K562 (cell line): ENCODE results near the gene CLDN5. TPM values are rescaled to one million over a fixed set of nuclear protein-coding genes. Genes with fewer than 3 reads are reported as not detected.

Experiments used
- BRCA1 ChIP-seq, 2 experiments: fragments of 450-650 bp in 1 of 2; sonication (generic) in 1 of 2; formaldehyde crosslinking in 1 of 2; IDR thresholded peaks; 2 replicates each; pipeline versions ENCODE4 v1.5.0 to v1.6.1; 2017 to 2020; ENCODE audit warnings: mild to moderate bottlenecking in 1 of 2, missing genetic modification reagents in 1 of 2
- HSF4 ChIP-seq: fragments of 250-450 bp; sonication (Bioruptor Pico); IDR thresholded peaks from 2 replicates; pipeline ENCODE4 v2.1.2; 2022; ENCODE audit warnings: mild to moderate bottlenecking, moderate library complexity, borderline replicate concordance
- KDM5B ChIP-seq: fragments of 200-600 bp; sonication (generic); IDR thresholded peaks from 2 replicates; pipeline ENCODE4 v1.6.1; 2012; ENCODE audit warnings: low read depth, mild to moderate bottlenecking, moderate library complexity, low read length, control low read depth, inconsistent platforms; ENCODE audit not compliant: insufficient replicate concordance
- KHSRP ChIP-seq: fragments of 450-650 bp; IDR thresholded peaks from 2 replicates; pipeline ENCODE4 v1.6.1; 2017
- NFE2L1 ChIP-seq: fragments of 450-650 bp; IDR thresholded peaks from 2 replicates; pipeline ENCODE4 v1.6.1; 2016; ENCODE audit warnings: missing genetic modification characterization, low read depth, mild to moderate bottlenecking, missing compliant biosample characterization, moderate library complexity, borderline replicate concordance
- PHTF2 ChIP-seq: fragments of 250-450 bp; sonication (Bioruptor Pico); IDR thresholded peaks from 2 replicates; pipeline ENCODE4 v1.5.0; 2021; ENCODE audit warnings: mild to moderate bottlenecking
- THRA ChIP-seq: fragments of 450-650 bp; IDR thresholded peaks from 2 replicates; pipeline ENCODE4 v1.6.1; 2017; ENCODE audit warnings: mild to moderate bottlenecking, moderate library complexity
- ZFP91 ChIP-seq: sonication (generic); formaldehyde crosslinking; IDR thresholded peaks from 2 replicates; pipeline ENCODE4 v1.8.0; 2022; ENCODE audit warnings: mild to moderate bottlenecking, missing genetic modification reagents
- ZNF407 ChIP-seq: fragments of 450-650 bp; IDR thresholded peaks from 2 replicates; pipeline ENCODE4 v1.6.1; 2016; ENCODE audit warnings: low read depth
- ZNF592 ChIP-seq: fragments of 450-650 bp; IDR thresholded peaks from 2 replicates; pipeline ENCODE4 v1.6.1; 2017; ENCODE audit warnings: antibody characterized with exemption, mild to moderate bottlenecking
- ZNF644 ChIP-seq: fragments of 200-800 bp; sonication (Bioruptor generic); IDR thresholded peaks from 2 replicates; pipeline ENCODE4 v1.6.1; 2016; ENCODE audit warnings: low read depth, missing genetic modification characterization, missing compliant biosample characterization
- ZNF668 ChIP-seq: fragments of 250-450 bp; sonication (Bioruptor Pico); IDR thresholded peaks from 2 replicates; pipeline ENCODE4 v1.8.0; 2022; ENCODE audit warnings: mild to moderate bottlenecking, inconsistent platforms
- polyA plus RNA-seq, 8 experiments: library from polyadenylated mRNA; depleted of rRNA in 4 of 8; stranded (reverse) in 5 of 8; unstranded in 3 of 8; fragments of >200 nt; fragmentation: Nextera tagmentation in 2 of 8; fragmentation: Illumina TruSeq in 1 of 8; extraction: Ambion mirVana in 2 of 8; extraction: Trizol in 1 of 8; gene quantifications; 2 replicates each; pipeline versions ENCODE4 v1.2.1 to v1.2.3, GENCODE V29; 2011 to 2014; ENCODE audit warnings: inconsistent platforms in 1 of 8, missing spikeins in 1 of 8
- total RNA-seq, 7 experiments: library from RNA; depleted of rRNA in 6 of 7; stranded (reverse); fragments of >200 nt in 6 of 7; fragmentation: Illumina TruSeq in 2 of 7; extraction: Trizol in 2 of 7; gene quantifications; 2 replicates each; pipeline versions ENCODE4 v1.2.1 to v1.2.3, GENCODE V29; 2011 to 2021; ENCODE audit warnings: low replicate concordance in 1 of 7

CLDN5 gene
- total and polyA plus RNA-seq, 9 of the 15 experiments (the other 6 are each of a cell fraction or from before 2014, with no cell fraction given): 0.20 TPM; not detected in 8

- TF ChIP-seq ZNF407 (no peak), KDM5B (peak; percentile 95), ZNF668 (CRISPR knock-in tag) (no peak), THRA (no peak), KHSRP (no peak), HSF4 (CRISPR knock-in tag) (no peak), NFE2L1 (tag) (no peak), PHTF2 (CRISPR knock-in tag) (no peak), ZNF644 (tag) (no peak), ZNF592 (no peak), ZFP91 (CRISPR knock-in tag) (no peak), BRCA1 (IDR thresholded peaks at IDR 0.05) (no peak), BRCA1 (CRISPR knock-in tag; IDR thresholded peaks at IDR 0.05) (no peak)
These were observed 45.3 kb downstream of the CLDN5 start, which contains the start of gene UFD1 (continued) for GRCh38 chr22:19478901-19479354.
